T-helper 1 cell treated with Interleukin-12 subunit alpha and Interleukin-12 subunit beta and Interleukin-4 antibody, amounts not matched to agents 30 μg/mL and 1 μg/mL, for 36 hours (primary cell): ENCODE data around the gene C1D.

Source experiments
- H3K27ac Mint-ChIP-seq: one replicate; pipeline ENCODE4 v1.8.0; 2021; ENCODE audit warnings: mild to moderate bottlenecking, mixed read lengths
- H3K27me3 Mint-ChIP-seq: one replicate; pipeline ENCODE4 v1.8.0; 2021; ENCODE audit warnings: low read depth, mixed read lengths
- H3K36me3 Mint-ChIP-seq: one replicate; pipeline ENCODE4 v1.8.0; 2021; ENCODE audit warnings: low read depth, mixed read lengths
- H3K4me1 Mint-ChIP-seq: one replicate; pipeline ENCODE4 v1.8.0; 2021; ENCODE audit warnings: low read depth, mixed read lengths
- H3K4me3 Mint-ChIP-seq: one replicate; pipeline ENCODE4 v1.8.0; 2021; ENCODE audit warnings: mild to moderate bottlenecking, moderate library complexity, mixed read lengths
- H3K9me3 Mint-ChIP-seq: one replicate; pipeline ENCODE4 v1.8.0; 2021; ENCODE audit warnings: mixed read lengths

C1D gene

GRCh38 chr2:68043695-68044094 lies 19.1 kb downstream of the C1D start:
- H3K27ac Mint-ChIP-seq, result no peak overlapping the region
- H3K9me3 Mint-ChIP-seq, result no peaks in the 10 kb centered on the region

GRCh38 chr2:68043032-68043431 lies 19.8 kb downstream of the C1D start:
- no peak overlapping the region for H3K4me3 Mint-ChIP-seq
- no peak overlapping the region for H3K27ac Mint-ChIP-seq
- peaks cover 9% of the 10 kb centered on the region for H3K36me3 Mint-ChIP-seq
- H3K27me3 Mint-ChIP-seq, result no peaks in the 10 kb centered on the region
- no peaks in the 10 kb centered on the region for H3K4me1 Mint-ChIP-seq
- H3K9me3 Mint-ChIP-seq, result no peaks in the 10 kb centered on the region

More at GRCh38 chr2:68043695-68044094, 19.1 kb downstream of the C1D start:
- no peaks in the 10 kb centered on the region for H3K27me3 Mint-ChIP-seq
- peaks cover 2% of the 10 kb centered on the region for H3K4me1 Mint-ChIP-seq
- H3K36me3 Mint-ChIP-seq, result peaks cover 9% of the 10 kb centered on the region
- no peak overlapping the region for H3K4me3 Mint-ChIP-seq

GRCh38 chr2:68041704-68042245 lies 21.0 kb downstream of the C1D start:
- Mint-ChIP-seq H3K27me3 (no peaks in the 10 kb centered on the region), H3K4me3 (no peak overlapping the region), H3K36me3 (peaks cover 9% of the 10 kb centered on the region), H3K4me1 (no peaks in the 10 kb centered on the region), H3K27ac (no peak overlapping the region), H3K9me3 (no peaks in the 10 kb centered on the region)

GRCh38 chr2:68040078-68040477 lies 22.7 kb downstream of the C1D start:
- H3K27ac Mint-ChIP-seq, result no peak overlapping the region
- no peaks in the 10 kb centered on the region for H3K4me1 Mint-ChIP-seq
- peaks cover 8% of the 10 kb centered on the region for H3K36me3 Mint-ChIP-seq
- no peaks in the 10 kb centered on the region for H3K27me3 Mint-ChIP-seq
- no peaks in the 10 kb centered on the region for H3K9me3 Mint-ChIP-seq
- H3K4me3 Mint-ChIP-seq, result no peak overlapping the region

DNA sequence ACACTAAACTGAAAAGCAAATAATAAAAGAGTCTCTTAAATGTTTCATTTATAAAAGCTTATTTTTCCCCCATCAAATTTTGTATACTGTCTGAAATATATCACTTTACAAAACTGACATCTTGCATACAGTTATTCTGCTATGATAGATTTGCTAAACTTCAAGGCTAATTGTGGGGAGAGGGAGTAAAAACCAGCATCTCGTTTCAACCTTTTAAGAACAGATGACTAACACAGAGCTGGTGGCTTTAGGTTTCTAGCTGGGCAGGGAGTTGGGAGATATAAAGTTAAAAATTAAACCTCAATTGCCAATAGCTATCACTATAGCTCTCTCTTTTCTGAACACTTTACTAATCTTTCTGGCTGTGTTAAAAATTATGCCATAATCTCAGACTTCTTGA lies 23.5 kb downstream of the C1D start:
- H3K27ac Mint-ChIP-seq, result no peak overlapping the region
- no peaks in the 10 kb centered on the region for H3K9me3 Mint-ChIP-seq
- H3K4me3 Mint-ChIP-seq, result no peak overlapping the region
- peaks cover 8% of the 10 kb centered on the region for H3K36me3 Mint-ChIP-seq
- no peaks in the 10 kb centered on the region for H3K4me1 Mint-ChIP-seq
- H3K27me3 Mint-ChIP-seq, result no peaks in the 10 kb centered on the region

DNA sequence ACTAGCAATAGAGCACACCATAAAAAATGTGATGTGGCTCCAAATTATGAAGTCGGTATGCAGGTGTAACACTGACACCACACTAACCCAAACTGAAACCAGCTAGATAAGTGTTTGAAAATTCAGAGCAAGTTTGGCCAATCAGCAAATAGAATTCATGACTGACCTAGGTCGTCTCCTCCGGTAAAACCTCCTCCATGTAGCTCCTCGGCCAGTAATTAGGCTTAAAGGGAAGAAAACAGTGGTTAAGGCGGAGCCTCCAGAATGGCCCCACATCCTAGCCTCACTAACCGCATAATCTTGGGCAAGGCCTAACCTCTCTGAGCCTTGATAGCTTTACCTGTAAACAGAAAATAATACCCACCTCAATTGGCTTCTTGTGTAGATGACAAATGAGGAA lies 30.1 kb downstream of the C1D start:
- no peaks in the 10 kb centered on the region for H3K9me3 Mint-ChIP-seq
- no peaks in the 10 kb centered on the region for H3K4me1 Mint-ChIP-seq
- H3K27me3 Mint-ChIP-seq, result peaks cover 2% of the 10 kb centered on the region
- H3K36me3 Mint-ChIP-seq, result no peaks in the 10 kb centered on the region
- no peak overlapping the region for H3K4me3 Mint-ChIP-seq
- H3K27ac Mint-ChIP-seq, result no peak overlapping the region

GRCh38 chr2:68031542-68032160 lies 31.2 kb downstream of the C1D start:
- Mint-ChIP-seq H3K9me3 (no peaks in the 10 kb centered on the region), H3K27ac (no peak overlapping the region), H3K27me3 (peaks cover 2% of the 10 kb centered on the region), H3K4me3 (no peak overlapping the region), H3K4me1 (no peaks in the 10 kb centered on the region), H3K36me3 (no peaks in the 10 kb centered on the region)

- Mint-ChIP-seq H3K4me3 (no peak overlapping the region), H3K9me3 (no peaks in the 10 kb centered on the region), H3K4me1 (no peaks in the 10 kb centered on the region), H3K27ac (no peak overlapping the region), H3K27me3 (peaks cover 8% of the 10 kb centered on the region), H3K36me3 (no peaks in the 10 kb centered on the region)
Observed at GRCh38 chr2:68031043-68031442, 31.8 kb downstream of the C1D start.

DNA sequence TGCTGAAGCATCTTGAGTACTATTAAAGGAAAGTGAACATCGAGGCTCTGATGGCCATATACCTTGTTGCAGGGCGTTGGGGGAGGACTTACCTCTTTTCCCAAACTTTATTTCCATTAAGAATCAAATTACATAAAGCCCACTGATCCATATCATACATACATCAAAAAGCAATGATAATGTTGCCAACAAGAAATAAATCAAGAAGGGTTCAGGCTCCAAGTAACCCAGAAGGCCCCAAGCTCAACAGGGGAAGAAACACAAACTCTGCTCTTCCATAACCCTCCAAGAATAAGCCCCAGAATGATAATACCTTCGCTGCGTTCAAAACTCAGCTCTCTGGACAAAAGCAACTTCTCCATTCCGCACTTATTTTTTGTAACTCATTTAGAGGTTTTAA lies 32.3 kb downstream of the C1D start:
- Mint-ChIP-seq H3K27me3 (peaks cover 11% of the 10 kb centered on the region), H3K4me1 (no peaks in the 10 kb centered on the region), H3K27ac (no peak overlapping the region), H3K4me3 (no peak overlapping the region), H3K9me3 (no peaks in the 10 kb centered on the region), H3K36me3 (no peaks in the 10 kb centered on the region)

DNA sequence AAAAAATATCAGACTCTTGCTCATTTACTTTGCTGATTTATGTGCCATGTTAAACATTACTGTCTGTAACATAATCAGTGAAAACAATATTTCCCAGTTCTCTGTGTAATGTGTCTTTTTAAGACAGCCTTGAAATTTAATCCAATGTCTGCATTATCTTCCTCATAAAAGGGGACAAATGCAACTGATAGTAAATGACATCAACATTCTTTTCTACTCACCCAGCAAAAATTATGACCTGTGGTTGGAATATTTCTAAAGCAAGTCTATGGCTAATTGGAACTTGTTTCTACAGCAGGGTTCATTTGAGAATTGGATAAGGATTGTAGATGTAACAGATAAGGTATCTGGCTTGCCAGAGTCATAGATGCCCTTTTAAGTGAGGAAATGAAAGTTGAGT lies 34.8 kb downstream of the C1D start:
- Mint-ChIP-seq H3K36me3 (no peaks in the 10 kb centered on the region), H3K27me3 (peaks cover 11% of the 10 kb centered on the region), H3K27ac (no peak overlapping the region)

GRCh38 chr2:68024450-68024849 lies 38.4 kb downstream of the C1D start:
- Mint-ChIP-seq H3K4me1 (no peaks in the 10 kb centered on the region), H3K27me3 (peaks cover 11% of the 10 kb centered on the region), H3K4me3 (no peak overlapping the region)

More for the DNA sequence above, 34.8 kb downstream of the C1D start:
- no peak overlapping the region for H3K4me3 Mint-ChIP-seq
- no peaks in the 10 kb centered on the region for H3K9me3 Mint-ChIP-seq
- no peaks in the 10 kb centered on the region for H3K4me1 Mint-ChIP-seq

GRCh38 chr2:68023904-68024303 lies 38.9 kb downstream of the C1D start:
- Mint-ChIP-seq H3K4me1 (no peaks in the 10 kb centered on the region), H3K36me3 (no peaks in the 10 kb centered on the region), H3K4me3 (no peak overlapping the region), H3K27ac (no peak overlapping the region), H3K9me3 (no peaks in the 10 kb centered on the region), H3K27me3 (peaks cover 10% of the 10 kb centered on the region)

More at GRCh38 chr2:68024450-68024849, 38.4 kb downstream of the C1D start:
- no peak overlapping the region for H3K27ac Mint-ChIP-seq
- H3K36me3 Mint-ChIP-seq, result no peaks in the 10 kb centered on the region
- H3K9me3 Mint-ChIP-seq, result no peaks in the 10 kb centered on the region

- H3K9me3 Mint-ChIP-seq, result no peaks in the 10 kb centered on the region
- no peaks in the 10 kb centered on the region for H3K27me3 Mint-ChIP-seq
- no peaks in the 10 kb centered on the region for H3K4me1 Mint-ChIP-seq
Observed at GRCh38 chr2:68018727-68019126, 44.1 kb downstream of the C1D start.

GRCh38 chr2:68009526-68009925 lies 53.3 kb downstream of the C1D start:
- H3K36me3 Mint-ChIP-seq, result no peaks in the 10 kb centered on the region
- H3K4me1 Mint-ChIP-seq, result no peaks in the 10 kb centered on the region
- peaks cover 3% of the 10 kb centered on the region for H3K27me3 Mint-ChIP-seq
- H3K4me3 Mint-ChIP-seq, result no peak overlapping the region
- H3K9me3 Mint-ChIP-seq, result no peaks in the 10 kb centered on the region
- H3K27ac Mint-ChIP-seq, result no peak overlapping the region

More at GRCh38 chr2:68018727-68019126, 44.1 kb downstream of the C1D start:
- Mint-ChIP-seq H3K27ac (no peak overlapping the region), H3K4me3 (no peak overlapping the region), H3K36me3 (no peaks in the 10 kb centered on the region)

GRCh38 chr2:68000170-68000825 lies 62.5 kb downstream of the C1D start:
- Mint-ChIP-seq H3K36me3 (no peaks in the 10 kb centered on the region), H3K4me1 (no peaks in the 10 kb centered on the region), H3K27ac (no peak overlapping the region), H3K9me3 (no peaks in the 10 kb centered on the region), H3K4me3 (no peak overlapping the region), H3K27me3 (no peaks in the 10 kb centered on the region)
